K562 (cell line): ENCODE results near the gene ZNF408. TPM values are rescaled to one million over a fixed set of nuclear protein-coding genes. Genes with fewer than 3 reads are reported as not detected.

Source experiments
- ATAC-seq: fragments of 200-7000 bp; cut with Tn5 transposase; 3 replicates; pipeline ENCODE4 v1.9.1; 2020; ENCODE audit warnings: moderate library complexity
- BruUV-seq: library from RNA; stranded (reverse); fragments of 400-500 nt; replicated peaks from 2 replicates; lab custom pipeline; 2021; lab: Mats Ljungman, UMichigan
- CTCF ChIA-PET: fragments of 300-600 bp; formaldehyde crosslinking; extraction: SDS; loops from one replicate; lab custom pipeline; 2021; ENCODE audit warnings: low intra/inter-chr PET ratio; lab: Yijun Ruan, JAX
- POLR2A ChIA-PET: fragments of 300-600, 350-650 bp; sonication (Branson Sonifier 250); formaldehyde crosslinking; extraction: SDS; loops from one replicate; lab custom pipeline; 2021; ENCODE audit warnings: antibody characterized with exemption, inconsistent platforms; lab: Yijun Ruan, JAX
- DNase-seq, 4 experiments: peaks; one replicate each; pipeline versions ENCODE4 v3.0.0 to v3.0.0-alpha.2; 2011 to 2018; ENCODE audit warnings: low spot score in 3 of 4, mixed read lengths in 3 of 4; ENCODE audit errors: extremely low read depth in 1 of 4
- FAIRE-seq: peaks from 2 replicates; lab custom pipeline; 2011; peaks lifted over from hg19 to GRCh38; lab: Jason Lieb, UNC
- H2AFZ ChIP-seq: 2 replicates; pipeline ENCODE4 v1.6.0; 2011; ENCODE audit warnings: low read depth, low read length, control low read depth, inconsistent platforms
- H3K27ac ChIP-seq: fragments of 200-600 bp; 3 replicates; pipeline ENCODE4 v1.8.0; 2011; ENCODE audit warnings: low read depth, mild to moderate bottlenecking, control low read depth, inconsistent platforms, low read length, moderate library complexity, mixed read lengths; ENCODE audit errors: extremely low read depth
- H3K27me3 ChIP-seq, 2 experiments: fragments of 300-600 bp in 1 of 2; 2 replicates in 1 of 2; 3 replicates in 1 of 2; pipeline versions ENCODE4 v1.6.0 to v1.8.0; 2011; ENCODE audit warnings: inconsistent platforms in 2 of 2, low read length in 2 of 2, mild to moderate bottlenecking in 1 of 2, mixed read lengths in 1 of 2, moderate library complexity in 1 of 2; ENCODE audit not compliant: control insufficient read depth in 2 of 2, insufficient read depth in 2 of 2
- H3K36me3 ChIP-seq: fragments of 300-600 bp; 3 replicates; pipeline ENCODE4 v1.8.0; 2011; ENCODE audit warnings: mild to moderate bottlenecking, low read length, inconsistent platforms; ENCODE audit not compliant: control insufficient read depth, insufficient read depth
- H3K4me1 ChIP-seq, 2 experiments: fragments of 200-600 bp in 1 of 2; replicated peaks in 1 of 2; 2 replicates in 1 of 2; 3 replicates in 1 of 2; pipeline versions ENCODE4 v1.5.1 to v1.8.0; 2011; ENCODE audit warnings: inconsistent platforms in 2 of 2, low read length in 2 of 2, mild to moderate bottlenecking in 1 of 2, mixed read lengths in 1 of 2, moderate library complexity in 1 of 2; ENCODE audit not compliant: control insufficient read depth in 2 of 2, insufficient read depth in 2 of 2
- H3K4me2 ChIP-seq: 2 replicates; pipeline ENCODE4 v1.6.1; 2011; ENCODE audit warnings: low read length, control low read depth, inconsistent platforms, mixed read lengths; ENCODE audit not compliant: insufficient read depth
- H3K4me3 ChIP-seq: fragments of 200-600 bp; sonication (generic), shearing (Covaris generic); 2 replicates; pipeline ENCODE4 v1.5.1; 2016; ENCODE audit warnings: control low read depth, inconsistent platforms
- H3K79me2 ChIP-seq: fragments of 200-600 bp; 3 replicates; pipeline ENCODE4 v1.8.0; 2011; ENCODE audit warnings: low read length, inconsistent platforms; ENCODE audit not compliant: control insufficient read depth, insufficient read depth
- H3K9ac ChIP-seq, 2 experiments: 2 replicates each; pipeline versions ENCODE4 v1.6.0 to v1.6.1; 2011; ENCODE audit warnings: low read depth in 2 of 2, low read length in 2 of 2, control low read depth in 1 of 2, inconsistent platforms in 1 of 2, mild to moderate bottlenecking in 1 of 2, mixed read lengths in 1 of 2; ENCODE audit not compliant: insufficient read depth in 1 of 2
- H3K9me1 ChIP-seq: one replicate; pipeline ENCODE4 v1.6.0; 2011; ENCODE audit warnings: inconsistent platforms, mild to moderate bottlenecking, low read length, moderate library complexity; ENCODE audit not compliant: control insufficient read depth, insufficient read depth
- H3K9me3 ChIP-seq: replicated peaks from 2 replicates; pipeline ENCODE4 v1.5.1; 2011; ENCODE audit warnings: low read depth, low read length, inconsistent platforms; ENCODE audit not compliant: control insufficient read depth, insufficient read depth
- H4K20me1 ChIP-seq: replicated peaks from 2 replicates; pipeline ENCODE4 v1.6.1; 2011; ENCODE audit warnings: low read length, inconsistent platforms, mixed read lengths; ENCODE audit not compliant: control insufficient read depth, insufficient read depth
- HMG20A ChIP-seq: fragments of 450-650 bp; formaldehyde crosslinking; conservative IDR thresholded peaks from 2 replicates; pipeline ENCODE4 v1.4.0; 2020; ENCODE audit warnings: mild to moderate bottlenecking, mixed read lengths
- SMAD4 ChIP-seq: fragments of 250-450 bp; sonication (Bioruptor Pico); conservative IDR thresholded peaks from 2 replicates; pipeline ENCODE4 v1.8.0; 2021; ENCODE audit warnings: inconsistent platforms, mild to moderate bottlenecking, moderate library complexity
- STAT6 ChIP-seq: sonication (generic); formaldehyde crosslinking; IDR thresholded peaks from 2 replicates; pipeline ENCODE4 v1.8.1; 2023; ENCODE audit warnings: mild to moderate bottlenecking, missing genetic modification reagents
- TGIF2 ChIP-seq: sonication (generic); formaldehyde crosslinking; IDR thresholded peaks from 2 replicates; pipeline ENCODE4 v1.8.1; 2022; ENCODE audit warnings: mild to moderate bottlenecking, missing genetic modification reagents, moderate library complexity
- ZNF695 ChIP-seq: fragments of 450-650 bp; formaldehyde crosslinking; IDR thresholded peaks from 2 replicates; pipeline ENCODE4 v1.4.0; 2020; ENCODE audit warnings: mild to moderate bottlenecking, moderate library complexity
- WGBS: fragments of 100-300 bp; shearing (Covaris generic); methylation state at CpG from one replicate; pipeline ENCODE4 v1.1.6; 2016; ENCODE audit warnings: low coverage, mixed read lengths; ENCODE audit not compliant: insufficient coverage; ENCODE audit errors: missing lambda C conversion rate; 5-methylcytosine and 5-hydroxymethylcytosine counted together
- in situ Hi-C: fragments of 300-500 bp; cut with MboI; formaldehyde crosslinking; loops from 4 replicates; pipeline ENCODE4 v1.15.0; 2018; ENCODE audit warnings: inconsistent platforms, mixed read lengths
- intact Hi-C: fragments of 100-400 bp; cut with micrococcal nuclease; formaldehyde crosslinking; loops from 2 replicates; pipeline ENCODE4 v1.14.2; 2022
- polyA plus RNA-seq, 8 experiments: library from polyadenylated mRNA; depleted of rRNA in 4 of 8; stranded (reverse) in 5 of 8; unstranded in 3 of 8; fragments of >200 nt; fragmentation: Nextera tagmentation in 2 of 8; fragmentation: Illumina TruSeq in 1 of 8; extraction: Ambion mirVana in 2 of 8; extraction: Trizol in 1 of 8; gene quantifications; 2 replicates each; pipeline versions ENCODE4 v1.2.1 to v1.2.3, GENCODE V29; 2011 to 2014; ENCODE audit warnings: inconsistent platforms in 1 of 8, missing spikeins in 1 of 8
- total RNA-seq, 7 experiments: library from RNA; depleted of rRNA in 6 of 7; stranded (reverse); fragments of >200 nt in 6 of 7; fragmentation: Illumina TruSeq in 2 of 7; extraction: Trizol in 2 of 7; gene quantifications; 2 replicates each; pipeline versions ENCODE4 v1.2.1 to v1.2.3, GENCODE V29; 2011 to 2021; ENCODE audit warnings: low replicate concordance in 1 of 7

ZNF408 gene
- total and polyA plus RNA-seq, 9 of the 15 experiments (the other 6 are each of a cell fraction or from before 2014, with no cell fraction given), result 0.15 to 18.4 (median 7.4) TPM

DNA sequence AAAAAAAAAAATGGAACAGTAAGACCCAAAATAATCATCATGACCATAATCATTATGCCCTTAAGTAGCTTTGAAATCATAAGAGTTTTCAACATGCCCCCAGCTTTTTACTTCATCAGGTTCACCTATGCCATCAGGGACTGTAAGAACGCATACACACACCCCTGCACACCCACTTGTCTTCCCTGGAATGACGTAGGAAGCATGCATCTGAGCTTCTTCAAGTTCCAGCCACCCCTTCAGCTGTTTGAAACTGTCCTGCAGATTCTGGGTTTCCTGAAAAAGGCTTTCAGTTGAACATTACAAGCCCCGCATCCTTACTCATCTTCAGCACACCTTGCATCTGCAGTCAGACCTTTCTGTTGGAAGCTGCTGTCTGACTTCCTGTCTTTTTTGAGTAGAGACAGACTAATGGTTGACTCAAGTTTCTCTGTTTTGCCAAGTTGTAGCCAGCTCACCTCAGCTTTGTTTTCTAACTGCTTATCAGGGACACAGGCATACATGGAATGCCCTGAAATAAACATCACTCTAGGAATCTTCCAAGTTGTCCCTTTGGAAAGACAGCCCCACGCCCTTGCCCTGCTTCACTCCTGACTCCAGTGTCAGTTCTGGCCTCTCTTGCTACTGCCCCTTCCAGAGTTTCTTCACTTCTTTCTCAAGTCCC lies 37.4 kb upstream of the ZNF408 start:
- DNase-seq (no peak), ATAC-seq (no peak), FAIRE-seq (no peak)
- Histone ChIP-seq H3K4me2 (no peak overlapping the region), H4K20me1 (no peaks in the 10 kb centered on the region), H3K9me3 (no peaks in the 10 kb centered on the region), H3K4me3 (no peak overlapping the region), H3K9ac (no peak overlapping the region), H3K36me3 (peaks cover 64% of the 10 kb centered on the region), H3K27me3 (no peaks in the 10 kb centered on the region), H2AFZ (no peak overlapping the region), H3K4me1 (peaks cover 6 to 17% of the 10 kb centered on the region in 2 experiments; a peak in 3 of 5 replicates), H3K27ac (no peak overlapping the region), H3K79me2 (no peaks in the 10 kb centered on the region), H3K9me1 (no peaks in the 10 kb centered on the region)
- POLR2A ChIA-PET, result interaction anchor here (0.5 to 1.2 kb wide), 4 partner anchors 9 to 33 kb away, joined by 3 to 4 read pairs (median 4); no protein-coding TSS in a partner anchor
- TF ChIP-seq ZNF695 (CRISPR knock-in tag), result no peak
- TF ChIP-seq SMAD4, result no peak
- no peak for TF ChIP-seq STAT6 (CRISPR knock-in tag)
- no peak for TF ChIP-seq TGIF2
- no peak for TF ChIP-seq HMG20A
- no TSS peak for BruUV-seq
- CTCF ChIA-PET, result no interaction called here
- intact Hi-C loops, result no loop called here
- in situ Hi-C loops, result no loop called here
- WGBS, result 84% methylated on average over 4 of the region's 4 CpGs
